T47D (cell line): Measurements from ENCODE around the gene TNS1.

ENCODE experiments used
- DNase-seq, 2 experiments: peaks; one replicate each; pipeline versions ENCODE4 v3.0.0 to v3.0.0-alpha.2; 2011 to 2012; ENCODE audit warnings: low read depth in 1 of 2, low spot score in 1 of 2
- JUND ChIP-seq: IDR thresholded peaks from 2 replicates; pipeline ENCODE4 v1.6.1; 2012; ENCODE audit warnings: low read depth
- in situ Hi-C: cut with HindIII; loops from 2 replicates; pipeline ENCODE4 v1.10.0; 2016; ENCODE audit warnings: low sequenced_read_pairs, low pct_unique_long_range_greater_than_20kb

Gene TNS1

DNA sequence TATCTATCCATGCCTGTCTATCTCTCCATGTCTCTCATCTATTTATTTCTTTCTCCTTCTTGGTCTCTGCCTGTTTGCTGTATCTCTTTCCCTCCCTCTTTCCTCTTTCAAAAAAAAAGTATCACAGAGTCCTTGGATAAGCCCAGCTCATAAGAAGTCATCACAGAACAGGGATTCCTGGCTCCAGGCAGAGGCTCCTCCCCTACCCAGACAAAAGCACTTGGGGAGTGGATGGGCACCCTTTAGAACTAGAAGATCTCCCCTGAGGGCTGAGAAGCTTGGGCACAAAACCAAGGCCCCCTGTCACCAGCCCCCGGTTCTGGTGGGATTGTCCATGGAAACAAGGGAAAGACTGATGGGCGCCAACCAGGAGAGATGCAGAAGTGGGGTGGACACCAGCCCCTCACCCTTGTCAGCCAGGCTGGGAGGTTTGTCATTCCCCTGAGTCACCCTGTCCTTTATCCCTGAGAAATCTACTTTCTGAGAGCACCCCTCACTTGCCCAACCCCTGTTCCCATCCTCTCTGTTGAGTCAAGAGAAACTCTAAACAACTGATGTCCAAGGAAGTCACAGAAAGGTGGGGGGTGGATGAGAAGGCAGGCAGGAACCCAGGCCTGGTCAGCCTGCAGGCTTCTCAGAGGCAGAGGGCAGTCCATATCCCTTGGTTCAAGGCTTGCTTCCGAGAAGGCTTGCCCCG lies 127.1 kb downstream of the TNS1 start:
- TF ChIP-seq JUND = no peak
- in situ Hi-C loops = no loop called here
- DNase-seq = no peak

GRCh38 chr2:217875138-217875537 lies 127.7 kb downstream of the TNS1 start:
- TF ChIP-seq JUND = no peak
- in situ Hi-C loops = no loop called here
- no peak for DNase-seq

GRCh38 chr2:217873371-217873770 lies 129.4 kb downstream of the TNS1 start:
- TF ChIP-seq JUND = no peak
- DNase-seq = no peak
- in situ Hi-C loops = no loop called here

GRCh38 chr2:217872319-217872718 lies 130.5 kb downstream of the TNS1 start:
- no peak for TF ChIP-seq JUND

DNA sequence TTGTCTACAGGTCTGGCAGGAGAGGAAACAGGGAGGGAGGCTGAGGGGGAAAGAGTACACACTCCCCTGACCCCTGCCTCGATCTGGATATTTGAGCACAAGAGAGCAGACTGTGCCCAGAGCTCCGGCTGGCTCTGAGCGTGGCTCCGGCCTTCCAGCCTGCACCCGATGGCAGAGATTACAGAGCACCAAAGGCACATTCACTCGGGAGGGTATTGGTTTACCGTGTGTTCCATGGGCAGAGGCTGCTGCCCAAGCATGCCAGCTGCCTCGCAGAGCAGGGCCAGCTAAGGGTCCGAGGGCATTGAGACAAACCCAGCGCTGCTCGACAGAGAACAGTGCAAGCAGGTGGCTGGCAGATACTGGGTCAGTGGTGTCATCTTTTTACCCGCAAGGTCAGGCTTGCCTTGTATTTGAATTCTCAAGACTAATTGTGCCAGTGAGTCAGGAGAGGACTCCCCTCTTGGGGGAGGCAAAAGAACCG lies 132.2 kb downstream of the TNS1 start:
- DNase-seq = no peak
- no peak for TF ChIP-seq JUND
- in situ Hi-C loops = no loop called here

More at GRCh38 chr2:217872319-217872718, 130.5 kb downstream of the TNS1 start:
- no peak for DNase-seq
- in situ Hi-C loops = no loop called here

DNA sequence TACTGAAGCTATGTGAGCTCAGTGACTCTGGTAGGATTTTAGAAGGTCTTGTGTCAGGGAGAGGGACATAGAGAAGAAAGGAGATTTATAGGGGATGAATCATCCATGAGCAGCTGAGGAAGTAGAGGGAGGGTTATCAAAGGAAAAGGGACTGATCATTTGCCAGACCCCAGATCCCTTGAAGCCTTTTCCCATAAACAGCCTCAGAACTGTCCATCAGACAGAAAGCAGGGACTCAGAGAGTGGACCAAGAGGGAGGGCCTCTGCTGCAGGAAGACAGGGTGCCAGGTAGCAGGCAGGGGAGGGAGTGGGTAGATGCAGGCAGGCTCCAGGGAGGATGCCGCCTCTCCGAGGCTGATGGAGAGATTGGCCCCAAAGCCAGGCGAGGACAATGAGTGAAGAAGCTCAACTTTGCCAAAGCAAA lies 133.9 kb downstream of the TNS1 start:
- in situ Hi-C loops = no loop called here

GRCh38 chr2:217868265-217868892 lies 134.4 kb downstream of the TNS1 start:
- in situ Hi-C loops = no loop called here
- no peak for TF ChIP-seq JUND
- no peak for DNase-seq

More for the DNA sequence above, 133.9 kb downstream of the TNS1 start:
- no peak for DNase-seq
- no peak for TF ChIP-seq JUND

DNA sequence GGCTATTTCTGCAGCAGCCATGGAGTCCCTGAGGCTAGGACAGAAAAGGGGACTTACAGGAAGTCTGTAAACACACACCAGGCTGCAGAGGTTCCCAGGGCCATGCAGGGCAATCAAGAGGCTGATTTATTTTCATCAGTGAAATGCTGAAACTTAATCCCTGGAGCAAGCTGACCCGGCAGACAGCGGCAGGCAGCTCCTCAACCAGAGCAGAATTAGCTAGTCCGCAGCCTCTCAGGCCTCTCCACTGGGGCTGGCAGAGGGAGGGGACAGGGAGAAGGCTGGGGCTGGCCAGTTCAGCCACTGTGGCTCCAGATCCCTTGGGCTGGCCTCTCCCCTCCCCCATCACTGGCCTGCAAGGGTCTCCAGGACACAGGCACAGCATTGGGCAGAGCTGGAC lies 136.3 kb downstream of the TNS1 start:
- DNase-seq = no peak
- in situ Hi-C loops = no loop called here

GRCh38 chr2:217864963-217865772 lies 137.6 kb downstream of the TNS1 start:
- TF ChIP-seq JUND = no peak
- in situ Hi-C loops = no loop called here
- no peak for DNase-seq

More for the DNA sequence above, 136.3 kb downstream of the TNS1 start:
- TF ChIP-seq JUND = no peak

GRCh38 chr2:217863883-217864282 lies 138.9 kb downstream of the TNS1 start:
- DNase-seq = no peak
- in situ Hi-C loops = no loop called here
- no peak for TF ChIP-seq JUND

DNA sequence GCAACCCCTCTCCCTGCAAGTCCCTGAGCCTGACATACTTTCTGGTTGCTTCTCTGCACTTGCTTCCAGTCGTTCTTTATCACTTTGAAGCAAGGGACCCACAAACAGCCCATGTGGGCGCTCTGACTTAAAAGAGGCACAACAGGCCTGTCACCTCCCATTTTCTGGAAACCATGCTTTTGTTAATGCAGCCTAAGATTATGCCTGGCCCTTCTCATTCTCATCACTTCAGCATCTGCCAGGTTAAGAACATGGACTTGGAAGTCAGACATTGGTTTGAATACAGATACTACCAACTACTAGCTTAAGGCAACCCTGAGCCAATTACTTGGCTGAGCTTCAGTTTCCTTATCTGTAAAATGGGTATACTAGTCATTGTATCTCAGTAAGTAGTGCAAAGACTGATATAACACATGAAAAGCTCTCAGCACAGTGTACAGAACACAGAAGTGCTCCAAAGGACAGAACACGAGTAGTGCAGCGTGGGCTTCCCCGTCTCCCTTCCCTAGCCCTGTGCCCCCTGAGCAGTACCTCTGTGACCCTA lies 141.4 kb downstream of the TNS1 start:
- DNase-seq = no peak

GRCh38 chr2:217859926-217860325 lies 142.9 kb downstream of the TNS1 start:
- in situ Hi-C loops = no loop called here
- no peak for DNase-seq
- no peak for TF ChIP-seq JUND

More for the DNA sequence above, 141.4 kb downstream of the TNS1 start:
- no peak for TF ChIP-seq JUND
- in situ Hi-C loops = no loop called here
